HAP-1 (cell line): Measurements from ENCODE around the gene TRIM58.

Experiments used
- DNase-seq, 2 experiments: peaks; one replicate each; pipeline ENCODE4 v3.0.0-alpha.2; 2016 to 2020; ENCODE audit warnings: low spot score in 2 of 2
- H3K27me3 ChIP-seq: fragments of 250-450 bp; sonication (Bioruptor Pico); 2 replicates; pipeline ENCODE4 v1.5.1; 2020; ENCODE audit warnings: low read depth, mild to moderate bottlenecking, moderate library complexity
- H3K36me3 ChIP-seq: fragments of 250-450 bp; sonication (Bioruptor Pico); replicated peaks from 2 replicates; pipeline ENCODE4 v1.5.1; 2020; ENCODE audit warnings: mild to moderate bottlenecking
- H3K4me1 ChIP-seq: fragments of 250-450 bp; sonication (Bioruptor Pico); 2 replicates; pipeline ENCODE4 v1.5.1; 2020; ENCODE audit warnings: mild to moderate bottlenecking
- H3K4me3 ChIP-seq: fragments of 250-450 bp; sonication (Bioruptor Pico); 2 replicates; pipeline ENCODE4 v1.5.1; 2020; ENCODE audit warnings: mild to moderate bottlenecking, moderate library complexity
- H3K9me3 ChIP-seq: fragments of 250-450 bp; sonication (Bioruptor Pico); 2 replicates; pipeline ENCODE4 v1.5.1; 2020; ENCODE audit warnings: mild to moderate bottlenecking, moderate library complexity
- in situ Hi-C: fragments of 300-500 bp; cut with MboI; formaldehyde crosslinking; loops from 3 replicates; pipeline ENCODE4 v1.14.3; 2020; ENCODE audit warnings: low sequenced_read_pairs, inconsistent platforms, mixed read lengths

Gene TRIM58

GRCh38 chr1:247857069-247857984 is at the start of gene TRIM58:
TSS of gene TRIM58 (plus strand) at chr1:247857187. CDS start at chr1:247857247, 60 bp downstream.
- Histone ChIP-seq H3K4me3 (peak within 1 kb of the TSS; percentile 55), H3K36me3 (no peaks in the 10 kb centered on the region), H3K27me3 (no peaks in the 10 kb centered on the region), H3K9me3 (no peaks in the 10 kb centered on the region), H3K4me1 (peaks cover 5% of the 10 kb centered on the region; the same call in 1 of the 2 replicates)
- in situ Hi-C loops, result no loop called here
- DNase-seq, result peak; percentile 75 to 86

- H3K4me1 ChIP-seq, result no peaks in the 10 kb centered on the region
- H3K36me3 ChIP-seq, result no peaks in the 10 kb centered on the region
- no peaks in the 10 kb centered on the region for H3K9me3 ChIP-seq
- H3K4me3 ChIP-seq, result no peak overlapping the region
- no peaks in the 10 kb centered on the region for H3K27me3 ChIP-seq
- DNase-seq, result no peak
- in situ Hi-C loops, result no loop called here
These were observed 44.4 kb upstream of the TRIM58 start for GRCh38 chr1:247812637-247813036.

- no peak for DNase-seq
- H3K36me3 ChIP-seq, result no peaks in the 10 kb centered on the region
- in situ Hi-C loops, result no loop called here
- H3K4me1 ChIP-seq, result no peaks in the 10 kb centered on the region
- no peak overlapping the region for H3K4me3 ChIP-seq
- no peaks in the 10 kb centered on the region for H3K27me3 ChIP-seq
- H3K9me3 ChIP-seq, result no peaks in the 10 kb centered on the region
These were observed 34.9 kb upstream of the TRIM58 start for GRCh38 chr1:247822060-247822459.

GRCh38 chr1:247824023-247824422 is 33.0 kb upstream of the TRIM58 start, which contains the start of gene OR14A16:
TSS of gene OR14A16 (minus strand) at chr1:247824119. CDS start at chr1:247815729, 8,390 bp downstream.
- DNase-seq, result peak in 1 of 2 experiments; percentile 12
- Histone ChIP-seq H3K4me3 (no peak within 1 kb of the TSS), H3K36me3 (no peaks in the 10 kb centered on the region), H3K27me3 (no peaks in the 10 kb centered on the region), H3K9me3 (no peaks in the 10 kb centered on the region), H3K4me1 (no peaks in the 10 kb centered on the region)
- in situ Hi-C loops, result no loop called here

GRCh38 chr1:247825362-247825761 is 31.6 kb upstream of the TRIM58 start:
- DNase-seq, result no peak
- H3K36me3 ChIP-seq, result no peaks in the 10 kb centered on the region
- no peaks in the 10 kb centered on the region for H3K27me3 ChIP-seq
- no peak overlapping the region for H3K4me3 ChIP-seq
- H3K9me3 ChIP-seq, result no peaks in the 10 kb centered on the region
- in situ Hi-C loops, result no loop called here
- no peaks in the 10 kb centered on the region for H3K4me1 ChIP-seq

GRCh38 chr1:247829656-247830055 is 27.3 kb upstream of the TRIM58 start:
- H3K4me1 ChIP-seq, result no peaks in the 10 kb centered on the region
- no peaks in the 10 kb centered on the region for H3K9me3 ChIP-seq
- in situ Hi-C loops, result no loop called here
- H3K36me3 ChIP-seq, result no peaks in the 10 kb centered on the region
- no peaks in the 10 kb centered on the region for H3K27me3 ChIP-seq
- no peak for DNase-seq
- no peak overlapping the region for H3K4me3 ChIP-seq

- DNase-seq, result no peak
- no peaks in the 10 kb centered on the region for H3K9me3 ChIP-seq
- no peaks in the 10 kb centered on the region for H3K27me3 ChIP-seq
- no peaks in the 10 kb centered on the region for H3K36me3 ChIP-seq
- in situ Hi-C loops, result no loop called here
- no peak overlapping the region for H3K4me3 ChIP-seq
- no peaks in the 10 kb centered on the region for H3K4me1 ChIP-seq
These were observed 23.4 kb upstream of the TRIM58 start for GRCh38 chr1:247833601-247834000.

GRCh38 chr1:247840818-247841217 is 16.2 kb upstream of the TRIM58 start:
- DNase-seq, result no peak
- H3K4me3 ChIP-seq, result no peak overlapping the region
- no peaks in the 10 kb centered on the region for H3K36me3 ChIP-seq
- no peaks in the 10 kb centered on the region for H3K4me1 ChIP-seq
- no peaks in the 10 kb centered on the region for H3K9me3 ChIP-seq
- in situ Hi-C loops, result no loop called here
- no peaks in the 10 kb centered on the region for H3K27me3 ChIP-seq

GRCh38 chr1:247841796-247842195 is 15.2 kb upstream of the TRIM58 start, which contains the start of gene OR11L1:
TSS of gene OR11L1 (minus strand) at chr1:247841896. CDS start at chr1:247841896, 0 bp downstream.
- Histone ChIP-seq H3K4me3 (no peak within 1 kb of the TSS), H3K4me1 (no peaks in the 10 kb centered on the region), H3K27me3 (no peaks in the 10 kb centered on the region), H3K9me3 (no peaks in the 10 kb centered on the region), H3K36me3 (no peaks in the 10 kb centered on the region)
- in situ Hi-C loops, result no loop called here
- DNase-seq, result no peak

- in situ Hi-C loops, result no loop called here
- H3K4me1 ChIP-seq, result no peaks in the 10 kb centered on the region
These were observed 13.6 kb upstream of the TRIM58 start for GRCh38 chr1:247843411-247843810.

GRCh38 chr1:247845011-247845692 is 11.8 kb upstream of the TRIM58 start:
- no peaks in the 10 kb centered on the region for H3K9me3 ChIP-seq

More at GRCh38 chr1:247843411-247843810, 13.6 kb upstream of the TRIM58 start:
- Histone ChIP-seq H3K36me3 (no peaks in the 10 kb centered on the region), H3K4me3 (no peak overlapping the region), H3K9me3 (no peaks in the 10 kb centered on the region), H3K27me3 (no peaks in the 10 kb centered on the region)
- no peak for DNase-seq

GRCh38 chr1:247845693-247846017 is 11.3 kb upstream of the TRIM58 start:
- Histone ChIP-seq H3K9me3 (no peaks in the 10 kb centered on the region), H3K4me3 (no peak overlapping the region), H3K4me1 (no peaks in the 10 kb centered on the region), H3K27me3 (no peaks in the 10 kb centered on the region), H3K36me3 (no peaks in the 10 kb centered on the region)
- no peak for DNase-seq
- in situ Hi-C loops, result no loop called here

More at GRCh38 chr1:247845011-247845692, 11.8 kb upstream of the TRIM58 start:
- no peak for DNase-seq
- Histone ChIP-seq H3K36me3 (no peaks in the 10 kb centered on the region), H3K4me3 (no peak overlapping the region), H3K27me3 (no peaks in the 10 kb centered on the region), H3K4me1 (no peaks in the 10 kb centered on the region)
- in situ Hi-C loops, result no loop called here

GRCh38 chr1:247848346-247848745 is 8.6 kb upstream of the TRIM58 start:
- no peaks in the 10 kb centered on the region for H3K27me3 ChIP-seq
- no peaks in the 10 kb centered on the region for H3K36me3 ChIP-seq
- H3K9me3 ChIP-seq, result no peaks in the 10 kb centered on the region
- DNase-seq, result no peak
- no peaks in the 10 kb centered on the region for H3K4me1 ChIP-seq
- H3K4me3 ChIP-seq, result no peak overlapping the region
- in situ Hi-C loops, result no loop called here

- in situ Hi-C loops, result no loop called here
- no peaks in the 10 kb centered on the region for H3K36me3 ChIP-seq
- H3K4me3 ChIP-seq, result no peak overlapping the region
- no peaks in the 10 kb centered on the region for H3K4me1 ChIP-seq
- no peak for DNase-seq
- no peaks in the 10 kb centered on the region for H3K27me3 ChIP-seq
- H3K9me3 ChIP-seq, result no peaks in the 10 kb centered on the region
These were observed 7.4 kb upstream of the TRIM58 start for GRCh38 chr1:247849616-247850015.
